Prostate gland (tissue), 2 donors: ENCODE data around the gene TGM2.

ENCODE experiments used
- CTCF ChIP-seq, 4 experiments: fragments of 200-600 bp in 2 of 4; fragments of 450-650 bp in 2 of 4; sonication (generic) in 2 of 4; IDR thresholded peaks; 1 replicate in 3 of 4; 2 replicates in 1 of 4; pipeline ENCODE4 v1.5.1; 2016 to 2019; ENCODE audit warnings: antibody characterized with exemption in 4 of 4, mild to moderate bottlenecking in 2 of 4, moderate library complexity in 2 of 4
- POLR2A ChIP-seq: fragments of 450-650 bp; IDR thresholded peaks from one replicate; pipeline ENCODE4 v1.6.1; 2016; ENCODE audit warnings: antibody characterized with exemption, mild to moderate bottlenecking

GRCh38 chr20:38171675-38172043 is 6.6 kb upstream of the TGM2 start:
- TF ChIP-seq CTCF (IDR thresholded peaks at IDR 0.05) (no peak), POLR2A (no peak)
